Adrenal gland (tissue), 5 donors: Measurements from ENCODE around the gene CNN3.

ENCODE experiments used
- POLR2A ChIP-seq, 2 donors: fragments of 450-650 bp; IDR thresholded peaks; one replicate each; pipeline ENCODE4 v1.6.1; 2017; ENCODE audit warnings: antibody characterized with exemption in 2 of 2, mild to moderate bottlenecking in 2 of 2, moderate library complexity in 1 of 2
- TF ChIP-seq, protein P1 (sequence below), 6 experiments: fragments of 450-650 bp in 4 of 6; fragments of 200-600 bp in 2 of 6; sonication (generic) in 1 of 6; IDR thresholded peaks; 1 replicate in 5 of 6; 2 replicates in 1 of 6; pipeline versions ENCODE4 v1.5.1 to v1.8.0; 2016 to 2021; ENCODE audit warnings: antibody characterized with exemption in 6 of 6, mild to moderate bottlenecking in 2 of 6, moderate library complexity in 1 of 6
- donor health status: DM: no; HTN: no; CAD: no.

DNA sequence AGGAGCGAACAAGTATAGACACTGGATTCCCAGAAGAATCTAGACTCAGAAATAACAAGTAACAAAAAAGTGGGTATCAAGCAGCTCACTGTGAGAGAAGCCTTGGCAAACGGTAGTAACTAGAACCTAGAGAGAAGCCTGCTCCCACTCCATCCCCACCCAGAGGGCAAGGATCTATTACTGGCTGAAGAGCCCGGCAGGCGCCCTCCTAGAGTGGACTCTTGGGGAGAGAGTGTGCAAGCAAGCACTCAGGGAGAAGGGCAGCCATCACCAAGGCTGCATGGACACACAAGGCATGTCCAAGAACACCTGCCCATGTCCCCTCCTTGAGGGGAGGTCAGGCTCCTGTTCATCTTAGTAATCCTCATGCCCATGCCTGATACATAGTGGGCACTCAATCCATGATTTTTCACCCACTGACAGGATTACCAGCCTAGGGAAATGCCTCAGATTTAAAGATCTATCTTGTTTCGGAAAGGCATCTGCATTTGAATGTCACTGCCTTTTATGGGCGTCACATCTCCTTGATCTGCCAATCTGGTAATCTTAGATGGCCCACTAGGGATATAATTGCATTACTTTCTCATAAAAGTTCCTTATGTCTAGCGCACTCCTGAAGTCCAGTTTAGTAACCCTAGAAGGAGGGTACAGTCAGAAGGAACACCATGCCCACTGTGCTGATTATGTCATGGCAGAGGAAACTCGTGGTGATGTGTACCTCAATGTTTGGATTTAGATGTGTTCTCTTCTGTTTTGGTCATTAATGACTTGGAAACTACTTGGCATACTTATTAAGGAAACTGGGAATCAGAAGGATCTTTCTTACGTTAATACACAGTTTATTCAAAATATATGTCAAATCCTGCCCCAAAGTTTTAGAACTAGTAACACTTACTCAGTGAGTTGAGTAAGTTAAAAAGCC is 14.4 kb downstream of the CNN3 start:
- TF ChIP-seq, protein P1, sequence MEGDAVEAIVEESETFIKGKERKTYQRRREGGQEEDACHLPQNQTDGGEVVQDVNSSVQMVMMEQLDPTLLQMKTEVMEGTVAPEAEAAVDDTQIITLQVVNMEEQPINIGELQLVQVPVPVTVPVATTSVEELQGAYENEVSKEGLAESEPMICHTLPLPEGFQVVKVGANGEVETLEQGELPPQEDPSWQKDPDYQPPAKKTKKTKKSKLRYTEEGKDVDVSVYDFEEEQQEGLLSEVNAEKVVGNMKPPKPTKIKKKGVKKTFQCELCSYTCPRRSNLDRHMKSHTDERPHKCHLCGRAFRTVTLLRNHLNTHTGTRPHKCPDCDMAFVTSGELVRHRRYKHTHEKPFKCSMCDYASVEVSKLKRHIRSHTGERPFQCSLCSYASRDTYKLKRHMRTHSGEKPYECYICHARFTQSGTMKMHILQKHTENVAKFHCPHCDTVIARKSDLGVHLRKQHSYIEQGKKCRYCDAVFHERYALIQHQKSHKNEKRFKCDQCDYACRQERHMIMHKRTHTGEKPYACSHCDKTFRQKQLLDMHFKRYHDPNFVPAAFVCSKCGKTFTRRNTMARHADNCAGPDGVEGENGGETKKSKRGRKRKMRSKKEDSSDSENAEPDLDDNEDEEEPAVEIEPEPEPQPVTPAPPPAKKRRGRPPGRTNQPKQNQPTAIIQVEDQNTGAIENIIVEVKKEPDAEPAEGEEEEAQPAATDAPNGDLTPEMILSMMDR (IDR thresholded peaks at IDR 0.05) = no peak
- TF ChIP-seq POLR2A (IDR thresholded peaks at IDR 0.05) = no peak
